Ramos (cell line): ENCODE measurements around the gene TLR3.
"Not testable (repeated sequence)": the region's sequence is repeated elsewhere in the genome, so short reads cannot be mapped to it uniquely, and the experiment has no call there.

Source experiments
- in situ Hi-C: fragments of 300-500 bp; cut with MboI; formaldehyde crosslinking; loops from one replicate; pipeline ENCODE4 v1.14.3; 2022; ENCODE audit warnings: low sequenced_read_pairs; ENCODE audit not compliant: unreplicated experiment

Gene TLR3

DNA sequence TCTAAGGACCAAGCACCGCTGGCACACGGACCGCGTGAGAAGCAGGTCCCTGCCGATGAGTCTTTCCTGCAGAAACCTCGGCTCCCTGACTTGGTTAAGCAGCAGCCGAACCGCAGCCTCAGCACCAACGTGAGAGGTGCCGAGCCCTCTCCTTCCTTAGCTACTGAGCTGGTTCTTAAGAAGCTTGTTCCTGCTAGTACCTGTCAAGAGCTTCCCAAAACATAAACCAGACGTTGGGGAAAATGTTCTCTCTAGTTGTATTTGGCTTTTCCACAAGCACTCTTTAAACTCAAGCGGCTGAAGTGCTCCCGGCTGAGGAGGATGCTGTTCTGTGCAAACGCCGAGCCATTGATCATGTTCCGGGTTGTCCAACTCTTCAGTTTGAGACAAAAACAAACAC, 29.3 kb upstream of the TLR3 start:
- in situ Hi-C loops = loop anchor here (5.0 to 25.0 kb wide), 3 partner anchors 402 to 1002 kb away; no protein-coding TSS in a partner anchor

DNA sequence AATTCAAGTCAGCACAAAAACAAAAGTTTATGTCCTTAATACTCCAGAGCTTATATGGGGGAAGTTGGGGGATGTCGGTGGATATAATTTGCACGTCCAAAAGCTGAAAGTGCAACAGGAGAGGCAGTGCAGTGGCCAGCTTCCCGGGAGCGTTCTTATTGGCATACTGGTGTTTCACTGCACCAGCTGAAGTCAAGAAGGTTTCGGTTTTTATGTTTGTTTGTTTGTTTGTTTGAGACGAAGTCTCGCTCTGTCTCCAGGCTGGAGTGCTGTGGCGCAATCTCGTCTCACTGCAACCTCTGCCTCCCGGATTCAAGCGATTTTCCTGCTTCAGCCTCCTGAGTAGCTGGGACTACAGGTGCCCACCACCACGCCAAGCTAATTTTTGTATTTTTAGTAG, 28.6 kb upstream of the TLR3 start:
- in situ Hi-C loops = loop anchor here (25.0 kb wide), 2 partner anchors 678 to 1003 kb away; no protein-coding TSS in a partner anchor

DNA sequence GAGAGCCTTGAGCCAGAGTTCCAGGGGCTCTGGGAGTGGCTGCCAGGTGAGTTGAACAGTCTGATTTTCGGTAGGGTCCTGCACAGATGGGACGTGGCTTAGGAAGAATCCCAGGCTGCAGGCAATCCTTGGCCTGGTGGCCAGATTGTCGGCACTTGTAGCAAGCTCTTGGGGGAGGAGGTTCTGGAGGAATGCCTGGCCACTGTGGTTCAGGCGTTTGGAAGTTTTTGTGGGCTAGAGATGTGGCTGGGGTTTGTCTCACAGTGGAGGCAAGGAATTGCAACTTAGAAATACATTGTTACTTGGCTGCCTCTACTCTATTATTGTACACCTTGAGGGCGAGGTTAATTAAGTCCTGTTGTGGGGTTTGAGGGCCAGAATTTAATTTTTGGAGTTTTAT, 21.5 kb upstream of the TLR3 start:
- in situ Hi-C loops = loop anchor here (25.0 kb wide), 2 partner anchors 685 to 1010 kb away; no protein-coding TSS in a partner anchor

DNA sequence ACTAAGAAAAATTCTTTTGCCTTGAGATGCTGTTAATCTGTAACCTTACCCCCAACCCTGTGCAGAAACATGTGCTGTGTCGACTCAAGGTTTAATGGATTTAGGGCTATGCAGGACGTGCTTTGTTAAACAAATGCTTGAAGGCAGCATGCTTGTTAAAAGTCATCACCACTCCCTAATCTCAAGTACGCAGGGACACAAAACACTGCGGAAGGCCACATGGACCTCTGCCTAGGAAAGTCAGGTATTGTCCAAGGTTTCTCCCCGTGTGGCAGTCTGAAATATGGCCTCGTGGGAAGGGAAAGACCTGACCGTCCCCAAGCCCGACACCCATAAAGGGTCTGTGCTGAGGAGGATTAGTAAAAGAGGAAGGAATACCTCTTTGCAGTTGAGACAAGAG, 18.8 kb upstream of the TLR3 start:
- in situ Hi-C loops = not testable (repeated sequence)

DNA sequence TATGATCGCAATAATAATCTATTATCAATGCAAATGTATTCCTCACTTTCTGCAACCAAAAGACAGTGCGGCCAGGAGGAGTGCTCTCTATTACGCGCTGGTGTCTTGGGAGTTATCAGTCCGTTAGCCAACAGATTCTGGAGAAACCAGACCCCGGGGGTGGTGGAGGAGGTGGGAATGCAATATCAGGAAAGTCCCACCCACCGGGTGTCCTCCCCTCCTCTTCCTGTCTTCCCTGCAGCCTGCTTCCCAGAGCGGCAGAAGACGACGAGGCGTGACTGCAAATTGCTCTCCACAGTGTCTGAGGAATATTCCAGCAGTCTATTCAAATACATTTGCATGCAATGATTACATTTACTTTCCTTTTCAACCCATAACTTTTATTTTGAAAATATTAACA, 17.9 kb upstream of the TLR3 start:
- in situ Hi-C loops = no loop called here

DNA sequence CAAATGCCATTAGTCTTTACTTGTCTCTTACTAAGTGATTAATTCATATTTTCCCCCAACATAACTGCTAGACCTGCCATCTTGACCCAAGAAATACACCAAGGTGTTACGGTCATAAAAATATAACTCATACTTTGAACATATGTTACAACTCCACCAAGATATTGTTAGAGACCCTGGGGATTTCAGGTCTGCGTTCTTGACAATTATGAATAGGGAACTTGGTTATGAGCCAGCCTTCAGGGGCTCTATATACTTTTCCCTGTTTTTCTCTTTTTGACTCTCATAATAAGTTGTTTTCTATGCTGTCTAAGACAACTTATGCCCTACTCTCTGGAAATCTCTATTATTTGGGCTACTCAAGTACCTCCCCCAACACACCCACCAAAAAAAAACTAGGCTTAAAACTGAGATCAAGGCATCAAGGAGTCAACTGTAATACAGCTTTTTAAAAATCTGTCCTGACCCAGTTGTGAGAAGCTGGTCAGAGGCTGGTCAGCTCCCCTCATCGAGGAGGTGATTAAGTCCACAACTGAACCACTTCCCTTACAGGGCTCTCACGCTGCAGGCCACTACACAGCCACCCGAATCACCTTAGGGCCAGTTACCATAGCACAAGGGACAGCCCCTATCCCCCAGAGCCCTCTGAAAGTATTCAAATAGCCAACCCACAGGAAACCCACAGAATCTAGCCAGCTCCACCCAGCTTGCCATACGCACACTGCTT, 10.5 kb upstream of the TLR3 start:
- in situ Hi-C loops = no loop called here

DNA sequence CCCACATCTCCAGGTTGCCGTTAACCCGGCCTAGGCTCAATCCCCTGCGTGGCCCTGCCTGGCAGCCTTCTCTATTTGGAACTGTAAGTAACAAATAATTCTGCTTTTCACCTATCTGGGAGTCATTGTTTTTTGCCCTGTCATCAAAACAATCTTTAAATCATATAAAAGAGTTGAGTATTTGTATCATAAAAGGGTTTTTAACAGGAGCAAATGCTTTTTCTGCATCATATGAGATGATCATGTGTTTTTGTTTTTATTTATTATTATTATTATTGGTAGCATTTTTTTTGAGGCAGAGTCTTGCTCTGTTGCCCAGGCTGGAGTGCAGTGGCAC, 10.0 kb upstream of the TLR3 start:
- in situ Hi-C loops = no loop called here

DNA sequence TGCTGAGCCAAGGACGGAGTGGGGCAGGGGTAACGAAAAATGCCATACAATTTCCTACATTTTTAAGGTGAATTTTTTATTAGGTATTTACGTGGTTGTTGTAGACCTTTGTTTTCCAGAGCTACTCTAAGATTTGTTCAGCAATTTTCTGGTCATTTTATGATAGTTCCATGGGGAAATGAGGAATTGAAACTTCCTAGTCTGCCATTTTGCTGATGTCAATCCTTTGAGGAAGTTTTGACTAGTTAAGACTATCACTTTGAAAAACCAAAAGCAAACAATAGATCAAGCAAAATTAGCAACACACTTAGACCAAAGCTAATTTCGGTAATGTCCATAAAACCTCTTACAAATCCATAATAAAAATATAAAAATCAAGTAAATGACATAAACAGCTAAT, 7.0 kb upstream of the TLR3 start:
- in situ Hi-C loops = no loop called here

DNA sequence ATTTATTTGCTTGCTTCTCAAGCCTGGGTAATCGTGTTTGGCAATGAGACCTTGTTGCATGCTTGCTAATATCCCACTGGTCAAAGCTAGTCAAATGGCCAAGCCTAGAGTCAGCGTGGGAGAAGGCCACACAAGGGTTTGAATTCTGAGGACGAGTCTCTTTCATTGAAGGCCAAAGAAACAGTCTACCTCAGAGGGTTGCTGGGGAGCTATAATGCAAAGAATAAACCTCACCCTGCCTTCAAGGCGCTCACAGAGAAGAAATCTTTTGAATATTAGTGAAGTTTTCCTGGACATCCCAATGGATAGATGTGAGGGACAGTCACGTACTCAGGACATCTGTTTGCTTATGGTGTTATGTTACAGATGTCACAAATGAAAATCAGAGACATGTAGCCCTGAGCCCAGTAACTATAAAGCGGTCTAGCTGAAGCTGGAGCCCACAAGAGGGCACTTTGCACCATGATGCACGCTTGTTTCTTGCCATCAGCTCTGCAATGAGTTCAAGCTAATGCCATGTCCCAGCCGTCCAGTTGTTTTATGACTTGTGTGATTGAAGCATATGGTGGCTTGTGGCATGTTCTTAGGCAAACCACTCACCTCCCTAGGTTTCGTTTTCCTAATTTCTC, 1.1 kb upstream of the TLR3 start:
- in situ Hi-C loops = no loop called here

DNA sequence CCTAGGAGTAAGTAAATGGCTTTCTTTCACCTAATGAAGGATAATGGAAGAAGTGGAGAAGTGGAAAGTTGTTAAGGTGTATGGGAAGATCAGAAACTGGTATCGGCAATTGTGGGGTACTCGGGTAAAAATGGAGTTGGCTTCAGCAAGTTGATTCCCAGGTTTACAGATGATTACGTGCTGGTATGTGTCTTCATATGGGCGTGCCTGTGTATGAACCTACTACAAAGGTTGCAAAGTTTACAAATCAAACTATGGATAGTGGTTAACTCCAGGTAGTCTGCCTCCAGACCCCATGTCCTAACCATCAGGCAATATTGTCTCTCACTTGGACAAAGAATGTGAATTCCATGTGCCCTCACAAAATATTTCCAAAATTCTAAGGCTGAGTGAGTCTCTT, 773 bp downstream of the TLR3 start:
- in situ Hi-C loops = no loop called here

- in situ Hi-C loops = no loop called here
Measured at GRCh38 chr4:186072516-186072915, 3.6 kb downstream of the TLR3 start.

DNA sequence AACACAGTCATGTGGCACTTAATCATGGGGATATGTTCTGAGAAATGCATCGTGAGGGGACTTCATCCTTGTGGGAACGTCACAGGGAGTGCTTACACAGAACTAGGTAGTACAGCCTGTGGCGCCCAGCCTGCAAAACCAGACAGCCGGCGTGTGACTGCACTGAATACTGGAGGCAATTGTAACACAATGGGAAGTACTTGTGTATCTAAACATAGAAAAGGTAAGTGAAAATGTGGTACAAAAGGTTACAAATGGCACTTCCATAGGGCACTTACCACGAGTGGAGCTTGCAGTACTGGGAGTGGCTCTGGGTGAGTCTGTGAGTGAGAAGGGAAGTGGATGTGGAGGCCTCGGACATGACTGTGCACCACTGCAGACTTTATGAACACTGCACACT, 5.2 kb downstream of the TLR3 start:
- in situ Hi-C loops = no loop called here

GRCh38 chr4:186078981-186079638, 10.2 kb downstream of the TLR3 start:
- in situ Hi-C loops = no loop called here

GRCh38 chr4:186079694-186080093, 10.7 kb downstream of the TLR3 start:
- in situ Hi-C loops = no loop called here

DNA sequence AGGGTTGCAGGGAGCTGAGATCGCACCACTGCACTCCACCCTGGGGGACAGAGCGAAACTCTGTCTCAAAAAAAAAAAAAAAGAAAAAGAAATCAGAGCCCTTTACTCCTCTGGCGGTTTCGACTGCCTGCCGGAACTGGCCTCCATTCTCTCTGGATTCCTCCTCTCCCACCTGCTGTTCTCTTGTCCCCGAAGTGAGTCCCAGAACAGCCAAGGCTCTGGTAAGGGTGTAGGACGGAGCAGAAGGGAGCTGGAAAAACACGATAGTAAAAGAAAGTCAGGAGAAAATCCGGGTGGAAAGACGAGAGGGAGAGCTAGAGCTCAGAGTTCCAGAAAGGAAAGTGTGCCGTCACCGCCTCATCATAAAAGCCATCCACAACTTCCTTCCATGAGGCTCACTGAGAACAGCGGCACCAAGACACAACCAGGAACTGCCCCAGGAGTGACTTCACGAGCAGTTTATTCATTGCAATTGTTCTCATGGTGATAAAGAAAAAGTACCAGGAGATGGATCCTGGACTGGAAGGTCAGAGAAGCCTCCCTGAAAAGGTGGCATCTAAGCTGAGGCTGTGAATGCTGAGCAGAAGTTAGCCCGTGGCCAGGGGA, 12.3 kb downstream of the TLR3 start:
- in situ Hi-C loops = no loop called here

- in situ Hi-C loops = no loop called here
Measured at GRCh38 chr4:186082221-186082620, 13.3 kb downstream of the TLR3 start.

GRCh38 chr4:186088523-186088922, 19.6 kb downstream of the TLR3 start:
- in situ Hi-C loops = no loop called here

DNA sequence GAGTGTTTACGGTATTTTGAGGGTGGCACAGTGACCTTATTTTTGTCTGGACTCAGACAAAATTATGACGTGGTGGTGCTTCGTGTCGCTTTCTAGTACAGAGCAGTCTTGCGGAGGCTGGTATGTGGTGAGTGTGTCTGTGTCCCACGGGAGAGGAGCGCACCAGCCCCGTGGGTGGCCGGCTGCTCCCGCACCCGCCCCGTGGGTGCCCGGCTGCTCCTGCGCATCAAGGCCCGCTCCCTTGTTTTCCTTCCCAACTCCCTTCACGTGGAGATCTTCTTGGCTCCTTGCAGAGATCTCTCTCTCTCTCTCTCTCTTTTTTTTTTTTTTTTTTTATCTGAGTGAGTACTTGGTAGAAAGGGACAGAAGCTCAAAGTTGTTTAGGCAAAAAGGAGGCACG, 23.3 kb downstream of the TLR3 start:
- in situ Hi-C loops = no loop called here

DNA sequence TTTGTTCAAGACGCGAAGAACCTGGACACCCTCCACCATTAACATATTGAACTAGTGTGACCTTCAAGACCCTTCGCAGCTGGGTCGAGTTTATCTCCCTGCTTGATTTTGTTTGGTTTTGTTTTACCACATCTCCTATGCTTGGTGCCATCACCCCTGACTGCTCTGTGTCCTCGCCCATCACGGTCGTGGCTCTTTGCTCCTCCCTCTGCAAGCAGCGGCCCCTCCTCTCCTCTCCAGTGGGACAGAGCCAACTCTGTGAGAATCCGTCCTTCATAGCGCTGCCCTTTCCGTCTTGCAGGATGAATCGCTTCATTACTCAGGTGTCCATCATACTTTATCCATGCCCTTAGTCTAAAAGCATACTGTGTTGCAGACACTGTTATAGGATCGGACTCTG, 26.4 kb downstream of the TLR3 start:
- in situ Hi-C loops = no loop called here

DNA sequence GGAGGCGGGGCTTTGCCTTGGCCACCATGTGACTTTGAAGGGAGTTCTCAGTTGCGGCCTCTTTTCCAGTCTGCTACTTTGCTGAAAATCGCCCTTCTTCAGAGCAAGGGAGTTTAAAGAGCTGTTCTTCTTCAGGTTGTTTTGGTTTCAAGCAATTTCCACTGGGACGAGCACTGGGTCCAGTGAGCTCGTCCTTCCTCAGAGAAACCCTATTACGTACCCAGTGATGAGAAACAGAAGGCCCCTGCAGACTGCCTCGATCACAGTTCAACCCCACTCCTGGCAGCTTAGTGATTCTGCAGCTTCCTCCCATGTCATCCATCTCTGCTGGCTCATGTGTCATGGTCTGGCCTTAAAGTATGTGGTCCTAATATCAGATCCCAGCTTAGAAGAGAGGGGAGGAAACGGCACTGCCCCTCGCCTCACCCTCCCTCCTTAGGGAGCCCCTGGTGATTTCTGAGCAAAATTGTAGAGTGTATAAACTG, 27.8 kb downstream of the TLR3 start:
- in situ Hi-C loops = no loop called here

- in situ Hi-C loops = no loop called here
Measured at GRCh38 chr4:186097386-186097785, 28.4 kb downstream of the TLR3 start.
